Measurements from ENCODE around the gene SLC25A11. TPM values are rescaled to one million over a fixed set of nuclear protein-coding genes. Genes with fewer than 3 reads are reported as not detected.
A peak's percentile ranks its signal among the peaks of the same experiment; 100 is the strongest.

Gene SLC25A11
- total and polyA plus RNA-seq, 2 experiments from 2014 or later = 59.5 to 78.7 TPM

- Histone ChIP-seq H3K9me3 (ENCODE audit: low read depth) (no peaks in the 10 kb centered on the region), H3K4me3 (peak overlapping the region; percentile 61), H3K4me1 (ENCODE audit: insufficient read depth) (peaks cover 31% of the 10 kb centered on the region), H3K27ac (peak overlapping the region; percentile 100), H3K79me2 (peaks cover 43% of the 10 kb centered on the region), H3K9me2 (replicated peaks; ENCODE audit: insufficient read depth) (no peaks in the 10 kb centered on the region), H3K27me3 (no peaks in the 10 kb centered on the region), H3K4me2 (peak overlapping the region; percentile 86), H2AFZ (peak overlapping the region; percentile 72), H3K36me3 (replicated peaks; ENCODE audit: insufficient read depth, low read depth) (no peaks in the 10 kb centered on the region), H4K20me1 (ENCODE audit: insufficient read depth, poor library complexity, severe bottlenecking) (peaks cover 21% of the 10 kb centered on the region)
- TF ChIP-seq EZH2 (IDR thresholded peaks at IDR 0.05; ENCODE audit: borderline replicate concordance) (no peak), CTCF (IDR thresholded peaks at IDR 0.05; ENCODE audit: poor library complexity) (no peak), EZH2phosphoT487 (IDR thresholded peaks at IDR 0.05; ENCODE audit: low read depth, severe bottlenecking, unreplicated experiment) (no peak)
- peak; percentile 97 for DNase-seq (ENCODE audit: low spot score)
- WGBS (ENCODE audit: low lambda C conversion rate, missing lambda C conversion rate) = 0% methylated on average over 17 of the region's 40 CpGs
Observed at GRCh38 chr17:4948931-4949320, 9.1 kb upstream of the SLC25A11 start.

GRCh38 chr17:4948166-4948930, 8.5 kb upstream of the SLC25A11 start, which contains the start of gene PFN1:
Gene PFN1, minus strand, starts transcription at chr17:4948530. Its CDS starts 136 bp downstream, at chr17:4948394.
- H2AFZ ChIP-seq = peak within 1 kb of the TSS; percentile 72
- peak within 1 kb of the TSS; percentile 100 for H3K27ac ChIP-seq

GRCh38 chr17:4947411-4948165, 7.7 kb upstream of the SLC25A11 start:
- WGBS (ENCODE audit: low lambda C conversion rate, missing lambda C conversion rate) = 0% methylated on average over 24 of the region's 56 CpGs
- TF ChIP-seq EZH2phosphoT487 (IDR thresholded peaks at IDR 0.05; ENCODE audit: low read depth, severe bottlenecking, unreplicated experiment) (no peak), EZH2 (IDR thresholded peaks at IDR 0.05; ENCODE audit: borderline replicate concordance) (no peak), CTCF (IDR thresholded peaks at IDR 0.05; ENCODE audit: poor library complexity) (no peak)
- peak overlapping the region; percentile 91 for H3K4me3 ChIP-seq
- no peaks in the 10 kb centered on the region for H3K36me3 ChIP-seq (replicated peaks; ENCODE audit: insufficient read depth, low read depth)
- peak; percentile 79 for DNase-seq (ENCODE audit: low spot score)
- peak overlapping the region; percentile 100 for H3K27ac ChIP-seq
- peaks cover 21% of the 10 kb centered on the region for H4K20me1 ChIP-seq (ENCODE audit: insufficient read depth, poor library complexity, severe bottlenecking)
- no peaks in the 10 kb centered on the region for H3K9me3 ChIP-seq (ENCODE audit: low read depth)
- H3K27me3 ChIP-seq = no peaks in the 10 kb centered on the region
- no peaks in the 10 kb centered on the region for H3K9me2 ChIP-seq (replicated peaks; ENCODE audit: insufficient read depth)
- H3K4me1 ChIP-seq (ENCODE audit: insufficient read depth) = peaks cover 31% of the 10 kb centered on the region
- H3K79me2 ChIP-seq = peaks cover 47% of the 10 kb centered on the region
- H3K4me2 ChIP-seq = peak overlapping the region; percentile 86
- peak overlapping the region; percentile 54 for H2AFZ ChIP-seq

More at GRCh38 chr17:4948166-4948930, 8.5 kb upstream of the SLC25A11 start, which contains the start of gene PFN1:
- Histone ChIP-seq H3K36me3 (replicated peaks; ENCODE audit: insufficient read depth, low read depth) (no peaks in the 10 kb centered on the region), H3K4me1 (ENCODE audit: insufficient read depth) (peaks cover 31% of the 10 kb centered on the region), H3K9me3 (ENCODE audit: low read depth) (no peaks in the 10 kb centered on the region), H3K4me2 (peak within 1 kb of the TSS; percentile 86), H3K27me3 (no peaks in the 10 kb centered on the region), H3K4me3 (peak within 1 kb of the TSS; percentile 91), H4K20me1 (ENCODE audit: insufficient read depth, poor library complexity, severe bottlenecking) (peaks cover 21% of the 10 kb centered on the region), H3K79me2 (peaks cover 47% of the 10 kb centered on the region), H3K9me2 (replicated peaks; ENCODE audit: insufficient read depth) (no peaks in the 10 kb centered on the region)
- TF ChIP-seq EZH2phosphoT487 (IDR thresholded peaks at IDR 0.05; ENCODE audit: low read depth, severe bottlenecking, unreplicated experiment) (no peak), CTCF (IDR thresholded peaks at IDR 0.05; ENCODE audit: poor library complexity) (no peak), EZH2 (IDR thresholded peaks at IDR 0.05; ENCODE audit: borderline replicate concordance) (no peak)
- peak; percentile 94 for DNase-seq (ENCODE audit: low spot score)
- WGBS (ENCODE audit: low lambda C conversion rate, missing lambda C conversion rate) = 1% methylated on average over 40 of the region's 59 CpGs
